Fibroblast of the aortic adventitia (primary cell): Measurements from ENCODE around the gene L1CAM. TPM values are rescaled to one million over a fixed set of nuclear protein-coding genes. Genes with fewer than 3 reads are reported as not detected.

Experiments used
- DNase-seq: peaks from one replicate; pipeline ENCODE4 v3.0.0-alpha.2; 2010; ENCODE audit warnings: low read depth
- H3K4me3 ChIP-seq: 2 replicates; pipeline ENCODE4 v1.5.1; 2011; ENCODE audit warnings: low read depth, mild to moderate bottlenecking, control low read depth, low read length, moderate library complexity
- total RNA-seq: library from RNA; depleted of rRNA; stranded (reverse); fragments of >200 nt; gene quantifications from 2 replicates; pipeline ENCODE4 v1.2.3, GENCODE V29; 2012; ENCODE audit warnings: low replicate concordance
- TF ChIP-seq, protein P1 (sequence below): IDR thresholded peaks from 2 replicates; pipeline ENCODE4 v1.5.1; 2011; ENCODE audit warnings: mild to moderate bottlenecking, low read length, control low read depth, inconsistent platforms; ENCODE audit not compliant: insufficient read depth

Gene L1CAM
- total RNA-seq, 1 donor = 0.36 TPM

DNA sequence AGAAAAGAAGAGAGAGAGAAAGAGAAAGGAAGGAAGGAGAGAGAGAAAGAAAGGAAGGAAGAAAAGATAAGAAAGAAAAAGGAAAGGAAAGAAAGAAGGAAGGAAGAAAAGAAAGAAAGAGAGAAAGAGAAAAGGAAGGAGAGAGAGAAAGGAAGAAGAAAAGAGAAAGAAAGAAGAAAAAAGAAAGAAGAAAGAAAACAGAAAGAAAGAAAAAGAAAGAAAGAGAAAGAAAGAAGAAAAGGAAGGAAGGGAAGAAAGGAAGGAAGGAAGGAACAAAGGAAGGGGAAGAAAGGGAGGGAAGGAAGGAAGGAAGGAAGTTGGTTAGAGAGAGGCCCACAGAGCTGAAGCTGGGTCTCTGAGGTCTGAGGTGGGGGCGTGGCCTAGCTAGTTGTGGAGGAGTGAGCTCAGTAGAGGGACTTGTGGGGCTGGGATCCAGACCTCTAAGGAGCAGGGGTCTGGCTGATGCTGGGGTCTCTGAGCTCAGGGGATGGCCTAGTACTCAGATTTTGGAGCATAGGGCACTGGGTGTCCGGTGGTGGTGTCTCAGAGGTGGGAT is 28.5 kb downstream of the L1CAM start:
- no peak for DNase-seq
- H3K4me3 ChIP-seq = no peak overlapping the region
- TF ChIP-seq, protein P1, sequence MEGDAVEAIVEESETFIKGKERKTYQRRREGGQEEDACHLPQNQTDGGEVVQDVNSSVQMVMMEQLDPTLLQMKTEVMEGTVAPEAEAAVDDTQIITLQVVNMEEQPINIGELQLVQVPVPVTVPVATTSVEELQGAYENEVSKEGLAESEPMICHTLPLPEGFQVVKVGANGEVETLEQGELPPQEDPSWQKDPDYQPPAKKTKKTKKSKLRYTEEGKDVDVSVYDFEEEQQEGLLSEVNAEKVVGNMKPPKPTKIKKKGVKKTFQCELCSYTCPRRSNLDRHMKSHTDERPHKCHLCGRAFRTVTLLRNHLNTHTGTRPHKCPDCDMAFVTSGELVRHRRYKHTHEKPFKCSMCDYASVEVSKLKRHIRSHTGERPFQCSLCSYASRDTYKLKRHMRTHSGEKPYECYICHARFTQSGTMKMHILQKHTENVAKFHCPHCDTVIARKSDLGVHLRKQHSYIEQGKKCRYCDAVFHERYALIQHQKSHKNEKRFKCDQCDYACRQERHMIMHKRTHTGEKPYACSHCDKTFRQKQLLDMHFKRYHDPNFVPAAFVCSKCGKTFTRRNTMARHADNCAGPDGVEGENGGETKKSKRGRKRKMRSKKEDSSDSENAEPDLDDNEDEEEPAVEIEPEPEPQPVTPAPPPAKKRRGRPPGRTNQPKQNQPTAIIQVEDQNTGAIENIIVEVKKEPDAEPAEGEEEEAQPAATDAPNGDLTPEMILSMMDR = no peak

DNA sequence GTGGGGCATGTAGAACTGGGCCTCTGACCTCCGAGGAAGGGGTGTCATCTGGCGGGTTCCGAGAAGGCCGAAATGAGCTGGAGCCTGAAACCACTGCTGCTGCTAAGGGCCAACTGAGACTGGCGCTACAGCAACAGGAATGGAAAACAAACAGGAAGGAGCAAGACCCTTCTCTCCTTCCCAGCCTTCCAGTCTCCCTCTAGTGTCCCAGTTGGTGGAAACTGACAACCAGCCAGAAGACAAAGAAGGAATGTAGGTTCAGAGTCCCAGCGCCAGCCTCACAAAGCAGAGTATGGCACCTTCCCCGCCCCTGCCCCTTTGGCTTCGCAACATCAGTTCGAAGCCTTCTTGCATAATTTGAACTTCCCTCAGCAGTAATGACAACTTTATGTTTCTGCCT is 31.3 kb downstream of the L1CAM start:
- H3K4me3 ChIP-seq = no peak overlapping the region
- TF ChIP-seq, protein P1 = no peak
- DNase-seq = no peak

DNA sequence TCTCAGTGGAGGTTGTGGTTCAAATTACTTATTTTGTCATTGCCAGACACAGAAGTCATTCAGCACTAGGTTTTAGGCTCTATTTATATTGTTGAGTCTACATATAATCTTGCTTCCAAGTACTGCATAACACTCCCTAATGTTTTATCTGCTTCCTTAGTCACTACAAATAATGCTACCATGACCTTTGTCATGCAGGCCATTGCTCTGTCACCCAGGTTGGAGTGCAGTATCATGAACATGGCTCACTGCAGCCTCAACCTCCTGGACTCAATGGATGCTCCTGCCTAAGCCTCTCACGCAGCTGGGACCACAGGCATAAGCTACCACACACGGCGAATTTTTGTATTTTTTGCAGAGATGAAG is 32.1 kb downstream of the L1CAM start:
- TF ChIP-seq, protein P1 = no peak
- H3K4me3 ChIP-seq = no peak overlapping the region
- DNase-seq = no peak

DNA sequence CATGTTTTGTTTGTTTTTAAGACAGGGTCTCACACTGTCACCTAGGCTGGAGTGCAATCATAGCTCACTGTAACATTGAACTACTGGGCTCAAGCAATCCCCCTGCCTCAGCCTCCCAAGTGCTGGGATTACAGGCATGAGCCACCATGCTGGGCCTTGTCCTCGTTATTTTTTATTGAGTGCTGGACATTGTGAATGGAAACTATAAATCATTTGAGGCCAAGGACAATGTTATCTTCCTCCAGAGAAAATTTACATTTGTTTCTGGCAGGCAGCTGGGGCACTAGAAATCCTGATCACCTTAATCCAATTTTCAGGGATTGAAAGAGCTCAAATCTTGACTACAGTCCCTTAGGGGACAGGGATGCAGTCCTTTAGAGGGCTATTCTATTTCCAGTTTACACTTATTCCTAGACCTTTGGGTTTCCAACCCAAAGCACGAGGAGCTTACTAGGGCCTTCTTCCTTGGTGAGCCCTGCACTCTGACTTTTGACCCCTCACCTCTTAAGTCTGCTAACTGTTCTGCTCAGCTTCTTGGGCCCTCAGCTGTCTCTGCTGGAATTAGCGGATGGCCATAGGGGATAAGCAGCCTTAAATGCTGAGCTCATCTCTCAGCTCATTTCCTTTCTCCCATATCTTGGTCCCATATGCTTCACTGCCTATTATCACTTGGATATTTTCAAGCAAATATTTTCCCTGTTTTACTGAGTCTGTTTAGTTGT is 32.6 kb downstream of the L1CAM start:
- TF ChIP-seq, protein P1 = no peak
- DNase-seq = no peak
- no peak overlapping the region for H3K4me3 ChIP-seq

DNA sequence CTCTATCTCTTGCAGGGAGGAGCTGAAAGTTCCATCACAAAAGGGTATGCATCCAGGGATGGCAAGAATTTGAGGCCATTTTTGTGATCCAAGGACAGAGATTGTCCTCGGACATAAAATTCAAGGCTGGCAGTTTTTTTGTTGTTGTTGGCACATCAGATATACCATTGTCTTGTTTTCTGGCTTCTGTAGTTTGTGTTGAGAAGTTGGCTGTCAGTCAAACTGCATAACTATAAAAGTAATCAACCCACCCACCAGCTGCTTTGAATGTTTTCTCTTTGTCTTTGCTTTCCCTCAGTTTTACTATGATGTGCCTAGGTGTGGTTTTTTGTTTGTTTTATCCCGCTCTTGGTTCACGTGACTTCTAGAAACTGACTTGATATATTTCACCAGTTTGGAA is 34.0 kb downstream of the L1CAM start:
- TF ChIP-seq, protein P1 = no peak
- DNase-seq = no peak
- no peak overlapping the region for H3K4me3 ChIP-seq

DNA sequence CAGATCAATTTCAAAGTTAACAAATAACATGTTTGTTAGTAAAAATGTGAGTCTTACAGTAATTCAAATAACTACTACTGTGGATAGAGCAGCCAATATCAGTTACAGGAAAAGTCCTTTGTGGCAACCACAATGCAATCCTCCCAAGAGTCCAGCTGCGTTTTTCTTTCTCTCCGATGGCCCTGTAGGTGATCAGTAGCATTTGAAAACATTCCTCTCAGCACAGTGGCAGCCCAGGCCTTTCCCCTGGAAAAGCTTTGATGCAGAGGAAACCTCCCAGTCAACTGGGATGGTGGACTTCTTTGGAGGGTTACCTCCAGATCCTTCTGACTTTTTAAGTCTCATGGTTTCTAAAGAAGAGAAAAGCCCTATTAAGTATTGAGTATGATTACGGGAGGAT is 37.6 kb downstream of the L1CAM start:
- TF ChIP-seq, protein P1 = no peak
- DNase-seq = no peak
- no peak overlapping the region for H3K4me3 ChIP-seq

DNA sequence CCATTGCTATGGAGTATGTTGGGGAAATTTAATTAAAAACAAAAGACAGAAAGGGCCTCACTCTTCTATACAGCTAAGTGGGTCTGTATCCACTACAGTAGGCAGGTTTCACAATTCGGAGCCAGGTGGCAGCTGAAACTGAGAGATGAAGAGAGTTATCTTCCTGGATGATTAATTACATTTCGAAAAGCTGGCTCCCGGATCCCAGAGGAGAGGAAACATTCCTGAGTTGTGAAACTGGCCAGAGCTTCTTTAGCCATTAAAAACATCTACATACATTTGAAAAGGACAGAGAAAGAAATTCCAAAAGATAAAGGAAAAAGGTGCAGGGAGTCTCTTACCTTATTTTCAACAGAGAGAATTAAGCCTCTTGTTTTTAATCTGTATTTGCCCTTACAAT is 40.1 kb downstream of the L1CAM start:
- H3K4me3 ChIP-seq = no peak overlapping the region
- peak; percentile 1 for DNase-seq
- TF ChIP-seq, protein P1 = no peak
